Right lobe of liver (tissue), 4 donors: ENCODE data around the gene ELP2.

Experiments used
- POLR2A ChIP-seq: fragments of 450-650 bp; IDR thresholded peaks from one replicate; pipeline ENCODE4 v1.6.1; 2017; ENCODE audit warnings: antibody characterized with exemption, mild to moderate bottlenecking
- TF ChIP-seq, protein P1 (sequence below), 4 donors: fragments of 200-600 bp in 3 of 4; fragments of 450-650 bp in 1 of 4; IDR thresholded peaks; one replicate each; pipeline versions ENCODE4 v1.5.1 to v1.8.0; 2016 to 2022; ENCODE audit warnings: antibody characterized with exemption in 4 of 4, mild to moderate bottlenecking in 2 of 4
- donor health status: DM: no; HTN: no; CAD: no.
- donor health status: DM: no; HTN: no; CAD: no.
- donor health status: DM: no; HTN: yes; CAD: no.

DNA sequence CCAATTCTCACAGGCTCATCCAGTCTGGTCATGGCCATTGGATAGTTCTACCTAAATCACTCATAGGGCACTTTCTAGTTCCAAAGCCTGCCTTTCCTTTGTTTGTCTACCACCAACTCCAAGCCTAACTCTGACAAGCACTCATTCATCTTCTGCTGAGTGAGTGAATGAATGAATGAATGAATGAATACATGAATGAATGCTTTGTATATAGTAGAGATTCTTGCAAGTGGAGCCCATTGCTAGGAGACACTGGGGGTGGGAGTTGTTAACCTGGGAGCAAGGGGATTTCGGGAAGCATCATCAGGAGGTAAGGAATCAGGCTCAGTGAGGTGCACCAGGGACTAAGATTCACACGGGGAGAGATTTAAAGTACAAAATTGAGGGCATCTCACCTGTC lies 54.3 kb downstream of the ELP2 start:
- TF ChIP-seq, protein P1, sequence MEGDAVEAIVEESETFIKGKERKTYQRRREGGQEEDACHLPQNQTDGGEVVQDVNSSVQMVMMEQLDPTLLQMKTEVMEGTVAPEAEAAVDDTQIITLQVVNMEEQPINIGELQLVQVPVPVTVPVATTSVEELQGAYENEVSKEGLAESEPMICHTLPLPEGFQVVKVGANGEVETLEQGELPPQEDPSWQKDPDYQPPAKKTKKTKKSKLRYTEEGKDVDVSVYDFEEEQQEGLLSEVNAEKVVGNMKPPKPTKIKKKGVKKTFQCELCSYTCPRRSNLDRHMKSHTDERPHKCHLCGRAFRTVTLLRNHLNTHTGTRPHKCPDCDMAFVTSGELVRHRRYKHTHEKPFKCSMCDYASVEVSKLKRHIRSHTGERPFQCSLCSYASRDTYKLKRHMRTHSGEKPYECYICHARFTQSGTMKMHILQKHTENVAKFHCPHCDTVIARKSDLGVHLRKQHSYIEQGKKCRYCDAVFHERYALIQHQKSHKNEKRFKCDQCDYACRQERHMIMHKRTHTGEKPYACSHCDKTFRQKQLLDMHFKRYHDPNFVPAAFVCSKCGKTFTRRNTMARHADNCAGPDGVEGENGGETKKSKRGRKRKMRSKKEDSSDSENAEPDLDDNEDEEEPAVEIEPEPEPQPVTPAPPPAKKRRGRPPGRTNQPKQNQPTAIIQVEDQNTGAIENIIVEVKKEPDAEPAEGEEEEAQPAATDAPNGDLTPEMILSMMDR (IDR thresholded peaks at IDR 0.05) = no peak
- no peak for TF ChIP-seq POLR2A
